ENCODE measurements around the gene MSANTD7. TPM values are rescaled to one million over a fixed set of nuclear protein-coding genes. Genes with fewer than 3 reads are reported as not detected.
"Not testable (repeated sequence)": the region's sequence is repeated elsewhere in the genome, so short reads cannot be mapped to it uniquely, and the experiment has no call there.

The MSANTD7 gene, protein sequence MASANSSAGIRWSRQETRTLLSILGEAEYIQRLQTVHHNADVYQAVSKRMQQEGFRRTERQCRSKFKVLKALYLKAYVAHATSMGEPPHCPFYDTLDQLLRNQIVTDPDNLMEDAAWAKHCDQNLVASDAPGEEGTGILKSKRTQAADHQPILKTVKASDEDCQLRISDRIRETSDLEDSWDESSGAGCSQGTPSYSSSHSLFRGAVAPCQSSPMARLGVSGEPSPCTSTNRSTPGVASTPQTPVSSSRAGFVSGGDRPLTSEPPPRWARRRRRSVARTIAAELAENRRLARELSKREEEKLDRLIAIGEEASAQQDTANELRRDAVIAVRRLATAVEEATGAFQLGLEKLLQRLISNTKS
- total RNA-seq: 10.5 and 13.8 TPM in 2 replicates

DNA sequence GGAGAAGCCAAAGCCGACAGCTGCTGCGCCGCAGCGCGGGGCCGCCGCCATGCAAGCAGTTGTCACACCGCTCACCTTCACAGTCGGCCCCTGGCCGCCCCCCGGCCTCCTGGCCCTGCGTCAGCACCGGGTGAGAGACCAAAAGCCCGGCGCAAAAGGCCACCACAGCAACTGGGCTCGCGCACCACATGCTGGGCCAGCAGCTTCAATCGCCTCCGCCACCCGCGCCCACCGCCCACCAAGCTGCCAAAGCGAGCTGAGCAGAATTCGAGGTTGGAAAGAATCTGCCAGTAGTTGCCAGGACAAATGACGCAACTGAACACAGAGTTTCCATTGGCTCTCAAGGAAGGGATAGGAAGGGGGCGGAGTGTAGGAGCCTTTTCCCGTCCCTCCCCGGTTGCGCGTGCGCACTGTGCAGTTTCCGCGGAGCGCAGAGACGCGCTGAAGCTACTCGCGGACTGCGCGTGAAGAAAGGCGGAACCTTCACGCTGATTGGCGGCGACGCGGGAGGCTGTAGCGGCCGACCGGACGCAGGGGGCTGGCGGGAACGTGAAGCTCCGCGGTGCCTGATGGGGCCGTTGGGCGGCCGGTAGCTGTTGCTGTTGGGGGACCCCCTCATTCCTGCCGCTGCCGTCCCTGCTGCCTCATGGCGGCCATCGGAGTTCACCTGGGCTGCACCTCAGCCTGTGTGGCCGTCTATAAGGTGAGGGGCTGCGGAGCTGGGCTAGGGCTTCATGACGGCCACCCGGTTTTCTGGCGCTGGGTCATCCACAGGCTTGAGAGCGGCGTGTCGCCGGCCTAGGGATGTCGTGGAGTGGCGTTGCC, at the start of gene MSANTD7, which contains the start of the genes CDNF and HSPA14:
TSS of gene MSANTD7 (plus strand) at position 550 of the 825 bp plus-strand sequence. CDS start 3,979 bp downstream, outside the sequence.
TSS of gene CDNF (minus strand) at position 281 of the 825 bp plus-strand sequence. CDS start at position 190, 91 bp downstream.
TSS of gene HSPA14 (plus strand) at position 550 of the 825 bp plus-strand sequence. CDS start at position 647, 97 bp downstream.
- peak; percentile 98 for DNase-seq (ENCODE audit: extremely low read depth, low read depth, low spot score)

GRCh38 chr10:14798636-14799035, 39.5 kb upstream of the MSANTD7 start:
- peak; percentile 88 for DNase-seq (ENCODE audit: extremely low read depth, low read depth, low spot score)

DNA sequence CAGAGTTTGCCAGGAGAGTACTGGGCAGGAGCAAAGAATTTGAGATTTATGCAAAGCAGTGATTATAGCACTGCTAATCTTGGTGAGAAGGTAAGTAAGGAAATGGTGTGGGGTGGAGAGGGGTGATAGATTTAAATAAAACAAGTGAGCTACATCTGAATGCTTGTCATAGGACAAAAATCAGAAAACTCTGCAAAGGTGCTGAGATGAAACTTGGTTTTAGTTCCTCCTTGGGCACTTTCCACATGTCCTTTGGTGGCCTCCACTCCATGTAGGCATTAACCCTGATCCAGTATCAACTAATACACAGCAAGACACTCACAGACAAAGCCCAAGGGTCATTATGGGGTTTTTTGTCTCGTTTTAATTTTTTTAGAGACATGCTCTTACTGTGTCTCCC, 37.7 kb upstream of the MSANTD7 start:
- no peak for DNase-seq (ENCODE audit: extremely low read depth, low read depth, low spot score)

DNA sequence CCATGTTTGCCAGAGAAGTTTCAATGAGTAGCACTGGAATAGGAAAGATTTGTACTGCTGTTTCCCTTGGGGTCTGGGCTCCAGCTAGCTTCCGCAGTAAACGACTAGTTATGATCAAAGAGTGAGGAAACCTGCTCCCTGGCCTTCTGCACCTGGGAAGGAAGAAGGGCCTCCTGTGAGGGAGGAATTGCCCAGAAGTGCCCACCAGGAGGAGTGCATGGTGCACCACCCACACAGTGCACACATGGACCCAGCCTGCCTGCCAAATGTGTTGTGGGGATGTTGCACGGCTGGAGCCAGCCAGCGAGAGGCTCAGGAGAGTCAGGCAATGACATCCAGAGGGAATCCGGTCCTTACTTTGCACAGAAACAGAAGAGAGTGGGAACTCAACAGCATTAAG, 36.4 kb upstream of the MSANTD7 start:
- no peak for DNase-seq (ENCODE audit: extremely low read depth, low read depth, low spot score)

DNA sequence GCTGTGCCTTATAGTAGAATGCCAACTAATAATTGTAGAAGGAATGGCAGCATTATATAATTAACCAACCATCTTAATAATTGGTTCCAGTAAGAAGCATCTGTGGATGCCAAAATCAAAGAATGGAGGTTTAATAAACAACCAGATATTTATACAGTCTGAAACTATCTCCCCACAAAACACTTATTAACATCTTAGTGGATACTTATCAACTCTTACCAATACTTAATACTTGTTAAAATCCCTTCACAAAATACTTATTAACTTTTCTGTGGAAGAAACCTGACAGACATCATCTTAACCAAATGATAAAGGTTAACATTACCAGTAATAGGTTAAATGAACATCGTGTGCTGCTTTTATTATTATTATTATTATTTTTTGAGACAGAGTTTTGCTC, 34.3 kb upstream of the MSANTD7 start:
- no peak for DNase-seq (ENCODE audit: extremely low read depth, low read depth, low spot score)

DNA sequence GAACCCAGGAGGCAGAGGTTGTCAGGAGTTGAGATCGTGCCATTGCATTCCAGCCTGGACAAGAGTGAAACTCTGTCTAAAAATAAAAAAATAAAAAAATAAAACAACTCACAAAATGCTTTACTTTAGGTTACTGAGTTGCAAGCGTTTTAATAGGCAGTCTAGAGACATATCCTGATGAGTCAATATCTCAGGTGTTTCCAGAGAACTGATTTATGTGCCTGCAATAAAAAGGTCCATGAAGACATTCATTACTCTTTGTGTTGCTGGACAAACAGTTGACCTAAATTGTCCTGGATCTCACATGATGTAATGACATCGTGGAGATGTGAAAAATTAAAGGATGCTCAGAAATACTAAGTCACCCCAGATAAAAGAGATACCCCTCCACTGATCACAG, 31.8 kb upstream of the MSANTD7 start:
- DNase-seq (ENCODE audit: extremely low read depth, low read depth, low spot score): no peak

DNA sequence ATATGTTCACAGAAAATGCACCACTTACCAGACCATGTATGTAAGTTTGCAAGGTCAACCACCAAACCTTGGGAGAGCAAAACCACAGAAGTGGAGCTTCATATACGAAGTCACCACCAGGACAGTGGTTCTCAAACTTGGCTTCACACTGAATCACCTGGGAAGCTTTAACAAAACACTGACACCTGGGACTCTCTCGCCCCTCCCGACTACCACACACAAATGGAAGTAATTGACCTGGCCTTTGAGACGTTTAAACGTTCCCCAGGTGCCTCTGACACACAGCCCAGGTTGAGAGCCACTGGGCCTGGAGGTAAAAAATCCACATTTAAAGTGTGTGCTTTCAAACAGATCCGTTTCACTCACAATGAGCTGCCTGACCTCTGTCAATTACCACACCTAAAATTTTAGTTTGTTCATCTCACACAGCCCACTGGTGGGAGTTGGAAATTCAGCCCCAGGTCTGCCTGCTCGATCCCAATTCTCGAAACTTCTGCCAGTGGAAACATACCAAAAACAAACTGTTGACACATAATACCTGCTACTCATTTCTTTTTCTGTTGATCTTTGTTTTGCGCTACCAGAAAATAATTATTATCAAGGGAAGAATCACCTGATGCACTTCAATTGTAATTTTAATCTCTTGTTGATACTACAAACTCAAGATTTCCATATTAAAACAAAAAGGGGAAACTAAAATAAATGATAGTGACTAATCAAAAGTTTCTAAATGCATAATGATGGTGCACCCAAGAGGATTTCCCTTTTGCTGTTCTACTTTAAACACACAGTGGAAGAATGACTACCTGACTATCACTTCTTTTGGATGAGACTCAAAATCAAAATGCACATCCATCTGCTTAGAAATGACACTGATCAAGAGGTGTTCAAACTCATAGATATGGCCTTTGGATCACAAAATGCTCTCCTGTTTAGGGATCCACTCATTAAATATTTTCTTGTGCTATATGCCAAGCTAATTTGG, 26.8 kb upstream of the MSANTD7 start:
- DNase-seq (ENCODE audit: extremely low read depth, low read depth, low spot score): no peak

DNA sequence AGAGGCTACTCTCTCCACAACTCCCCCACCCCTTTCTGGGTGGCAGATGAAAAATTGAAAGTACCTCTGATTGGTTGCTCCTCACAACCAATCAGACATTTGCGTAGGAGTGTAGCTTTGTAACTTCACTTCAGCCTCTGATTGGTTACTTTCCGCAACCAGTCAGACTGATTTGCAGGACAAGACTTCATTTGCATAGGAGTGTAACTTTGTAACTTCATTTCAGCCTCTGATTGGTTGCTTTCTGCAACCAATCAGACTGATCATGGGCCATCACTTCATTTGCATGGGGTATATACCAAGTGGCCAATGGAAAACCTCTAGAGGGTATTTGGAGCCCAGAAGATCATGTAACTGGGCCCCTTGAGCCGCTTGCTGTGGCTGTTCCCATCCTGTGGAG, 25.8 kb upstream of the MSANTD7 start:
- DNase-seq (ENCODE audit: extremely low read depth, low read depth, low spot score): no peak

DNA sequence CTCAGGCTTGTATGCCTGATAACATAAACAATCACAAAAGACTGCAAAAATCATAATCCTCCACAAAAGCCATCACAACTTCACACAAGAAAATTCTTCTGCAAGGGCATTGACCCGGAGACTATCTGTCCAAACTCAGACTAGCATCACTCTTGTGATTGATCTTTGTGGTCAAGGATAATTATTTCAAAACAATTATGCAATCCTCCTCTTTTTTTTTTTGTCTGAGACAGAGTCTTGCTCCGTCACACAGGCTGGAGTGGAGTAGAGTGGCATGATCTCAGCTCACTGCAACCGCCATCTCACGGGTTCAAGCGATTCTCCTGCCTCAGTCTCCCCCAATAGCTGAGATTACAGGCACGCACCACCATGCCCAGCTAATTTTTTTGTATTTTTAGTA, 22.4 kb upstream of the MSANTD7 start:
- DNase-seq (ENCODE audit: extremely low read depth, low read depth, low spot score): no peak

GRCh38 chr10:14816717-14817116, 21.4 kb upstream of the MSANTD7 start:
- DNase-seq (ENCODE audit: extremely low read depth, low read depth, low spot score): not testable (repeated sequence)

- DNase-seq (ENCODE audit: extremely low read depth, low read depth, low spot score): no peak
Observed at GRCh38 chr10:14820010-14820774, 17.9 kb upstream of the MSANTD7 start.

GRCh38 chr10:14820775-14821154, 17.3 kb upstream of the MSANTD7 start:
- no peak for DNase-seq (ENCODE audit: extremely low read depth, low read depth, low spot score)

- DNase-seq (ENCODE audit: extremely low read depth, low read depth, low spot score): no peak
Observed at GRCh38 chr10:14821635-14822375, 16.3 kb upstream of the MSANTD7 start.

GRCh38 chr10:14822879-14823755, 15.0 kb upstream of the MSANTD7 start:
- no peak for DNase-seq (ENCODE audit: extremely low read depth, low read depth, low spot score)

- no peak for DNase-seq (ENCODE audit: extremely low read depth, low read depth, low spot score)
Observed at GRCh38 chr10:14823966-14824365, 14.1 kb upstream of the MSANTD7 start.

DNA sequence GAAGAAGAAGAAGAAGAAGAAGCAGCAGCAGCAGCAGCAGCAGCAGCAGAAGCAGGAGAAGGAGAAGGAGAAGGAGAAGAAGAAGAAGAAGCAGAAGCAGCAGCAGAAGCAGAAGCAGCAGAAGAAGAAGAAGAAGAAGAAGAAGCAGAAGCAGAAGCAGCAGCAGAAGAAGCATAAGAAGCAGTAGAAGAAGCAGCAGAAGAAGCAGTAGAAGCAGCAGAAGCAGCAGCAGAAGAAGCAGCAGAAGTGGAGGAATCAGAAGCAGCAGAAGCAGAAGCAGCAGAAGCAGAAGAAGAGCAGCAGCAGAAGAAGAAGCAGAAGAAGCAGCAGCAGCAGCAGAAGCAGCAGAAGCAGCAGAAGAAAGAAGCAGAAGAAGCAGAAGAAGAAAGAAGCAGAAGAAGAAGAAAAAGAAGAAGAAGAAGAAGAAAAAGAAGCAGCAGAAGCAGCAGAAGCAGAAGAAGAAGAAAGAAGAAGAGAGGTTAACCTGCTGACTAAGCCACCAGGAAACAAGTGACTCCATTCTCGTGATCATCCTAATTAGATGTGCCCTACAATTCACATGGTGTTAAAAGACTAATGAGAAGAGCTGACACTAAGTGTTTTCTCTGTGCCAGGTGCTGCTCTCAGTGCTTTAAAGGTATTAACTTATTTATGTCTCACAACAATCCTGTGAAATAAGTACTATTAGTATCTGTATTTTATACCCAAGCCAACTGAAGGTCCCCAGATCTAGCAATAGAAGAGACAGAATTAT, 11.9 kb upstream of the MSANTD7 start:
- no peak for DNase-seq (ENCODE audit: extremely low read depth, low read depth, low spot score)

DNA sequence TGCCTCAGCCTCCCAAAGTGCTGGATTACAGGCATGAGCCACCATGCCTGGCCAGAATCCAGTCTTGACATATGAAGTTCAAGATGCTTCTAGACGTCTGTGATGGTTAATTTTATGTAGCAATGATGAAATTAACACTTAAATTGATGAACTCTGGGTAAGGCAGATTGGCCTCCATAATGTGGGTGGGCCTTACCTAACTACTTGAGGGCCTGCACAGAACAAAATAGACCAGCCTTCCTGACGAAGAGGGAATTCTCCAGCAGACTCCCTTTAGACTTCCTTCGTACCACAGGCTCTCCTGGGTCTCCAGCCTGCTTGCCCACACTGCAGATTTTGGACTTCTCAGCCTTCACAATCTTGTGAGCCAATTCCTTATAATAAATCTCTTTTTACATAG, 5.0 kb upstream of the MSANTD7 start:
- DNase-seq (ENCODE audit: extremely low read depth, low read depth, low spot score): no peak

All from glomerular endothelial cell (primary cell).